Measurements from ENCODE around the gene ARMC8. TPM values are rescaled to one million over a fixed set of nuclear protein-coding genes. Genes with fewer than 3 reads are reported as not detected.

The ARMC8 gene
- total and polyA plus RNA-seq, 2 of the 8 experiments (the other 6 are each of a cell fraction or from before 2014, with no cell fraction given): 47.3 to 58.5 TPM

DNA sequence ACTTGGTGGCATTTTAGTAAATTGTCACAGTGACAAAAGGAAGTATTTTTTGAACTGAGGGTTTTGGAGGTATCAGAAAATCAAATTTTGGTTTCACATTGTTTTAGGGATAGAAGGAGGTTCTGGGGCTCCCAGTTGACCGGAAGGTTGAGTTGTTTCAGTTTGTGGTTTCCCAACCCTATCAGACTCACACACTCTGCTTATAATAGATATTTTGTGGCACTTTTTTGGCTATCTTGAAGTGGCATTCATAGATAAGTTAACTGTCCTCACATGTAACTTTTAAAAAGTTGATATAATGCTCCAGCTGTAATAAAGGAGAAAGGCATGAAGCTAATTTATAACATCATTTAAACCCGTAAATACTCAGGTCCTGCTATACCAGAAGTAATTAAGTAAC lies 12.8 kb downstream of the ARMC8 start:
- no peak overlapping the region for H2AK5ac ChIP-seq (ENCODE audit: low read depth, low read length)
- H2BK12ac ChIP-seq (ENCODE audit: low read depth, low read length): no peak overlapping the region
- no peak overlapping the region for H3K27ac ChIP-seq (ENCODE audit: low read depth, low read length)
- H4K5ac ChIP-seq (ENCODE audit: insufficient read length, low read depth, low read length): no peak overlapping the region
- no peak overlapping the region for H4K91ac ChIP-seq (replicated peaks; ENCODE audit: insufficient read length, low read length)
- H3K4me2 ChIP-seq (ENCODE audit: insufficient read depth in 1 of 2, low read depth in 2 of 2, low read length in 2 of 2): no peak overlapping the region
- H3K9me3 ChIP-seq (ENCODE audit: insufficient read depth in 2 of 2, low read depth in 1 of 2, low read length in 1 of 2): no peaks in the 10 kb centered on the region
- 93% methylated on average over 2 of the region's 2 CpGs; no CpG with 5 or more reads in 1 of the 2 experiments for WGBS, 2 experiments (ENCODE audit: extremely low coverage in 1 of 2, insufficient coverage in 1 of 2, insufficient read length in 1 of 2, insufficient replicate concordance in 2 of 2, low coverage in 1 of 2, low lambda C conversion rate in 2 of 2, missing lambda C conversion rate in 1 of 2)
- H3K79me1 ChIP-seq (ENCODE audit: low read depth, low read length): peaks cover 9% of the 10 kb centered on the region
- no peaks in the 10 kb centered on the region; a peak in 1 of 8 replicates for H3K36me3 ChIP-seq (ENCODE audit: control insufficient read depth in 2 of 4, insufficient read depth in 4 of 4, low read length in 3 of 4)
- no peak overlapping the region for H3K56ac ChIP-seq (replicated peaks; ENCODE audit: insufficient read length, low read depth, low read length)
- FAIRE-seq (no peak), DNase-seq (ENCODE audit: low read depth in 1 of 2, low spot score in 2 of 2) (no peak)
- H2BK20ac ChIP-seq (ENCODE audit: low read length): no peak overlapping the region
- H3K4me3 ChIP-seq (ENCODE audit: extremely low read depth in 1 of 4, insufficient read depth in 2 of 4, low read depth in 3 of 4, low read length in 4 of 4): no peak overlapping the region
- no peak overlapping the region for H3K4ac ChIP-seq (replicated peaks; ENCODE audit: insufficient read length, low read depth, low read length)
- H2AFZ ChIP-seq (ENCODE audit: low read length): no peak overlapping the region
- H3K9ac ChIP-seq (replicated peaks in 1 of 4; ENCODE audit: extremely low read depth in 1 of 4, low read depth in 3 of 4, low read length in 3 of 4): no peak overlapping the region
- H4K8ac ChIP-seq (ENCODE audit: extremely low read depth, insufficient read depth, low read length): no peak overlapping the region
- ChIA-PET CTCF (ENCODE audit: partially characterized antibody) (no interaction called here), POLR2A (ENCODE audit: partially characterized antibody) (interaction anchor here (0.9 to 1.3 kb wide), 2 partner anchors 9 to 13 kb away, joined by 3 read pairs; partner anchors contain the start of gene ARMC8)
- peaks cover 0 to 5% (median under 1%) of the 10 kb centered on the region in 4 experiments; a peak in 3 of 7 replicates for H3K4me1 ChIP-seq (replicated peaks in 1 of 4; ENCODE audit: control insufficient read depth in 3 of 4, insufficient read depth in 4 of 4, low read length in 3 of 4)
- no peak overlapping the region for H2BK5ac ChIP-seq (ENCODE audit: low read depth, low read length)
- no peak overlapping the region for H2BK120ac ChIP-seq (replicated peaks; ENCODE audit: low read depth, low read length)
- no peak overlapping the region for H3K18ac ChIP-seq (ENCODE audit: extremely low read depth, low read length)
- no peak overlapping the region for H3K14ac ChIP-seq (ENCODE audit: insufficient read length)
- no peak overlapping the region for H3K23ac ChIP-seq (ENCODE audit: insufficient read length)
- H2BK15ac ChIP-seq (ENCODE audit: low read length): no peak overlapping the region
- no peaks in the 10 kb centered on the region for H3K23me2 ChIP-seq (ENCODE audit: low read depth, low read length)
- peaks cover 13 to 19% of the 10 kb centered on the region in 2 experiments for H4K20me1 ChIP-seq (replicated peaks in 1 of 2; ENCODE audit: control insufficient read depth in 1 of 2, insufficient read depth in 2 of 2, low read length in 2 of 2)
- peaks cover 0 to 95% of the 10 kb centered on the region in 2 experiments; a peak in 3 of 4 replicates for H3K79me2 ChIP-seq (ENCODE audit: control insufficient read depth in 1 of 2, insufficient read depth in 2 of 2, low read length in 2 of 2)
- no peaks in the 10 kb centered on the region for H3K27me3 ChIP-seq (replicated peaks in 1 of 4; ENCODE audit: control insufficient read depth in 3 of 4, extremely low read depth in 1 of 4, insufficient read depth in 3 of 4, low read length in 3 of 4)
- no peak for TF ChIP-seq ZNF274 (IDR thresholded peaks at IDR 0.05; ENCODE audit: borderline replicate concordance, extremely low read depth, low read length)
- no peak for TF ChIP-seq JUND (IDR thresholded peaks at IDR 0.05; ENCODE audit: low read length)
- TF ChIP-seq POLR2A (IDR thresholded peaks at IDR 0.05; ENCODE audit: control extremely low read depth in 1 of 2, low read depth in 2 of 2, low read length in 2 of 2): no peak
- no peak for TF ChIP-seq KDM5A (IDR thresholded peaks at IDR 0.05; ENCODE audit: low read length)

All from H1 (cell line).